ENCODE results near the gene ARHGAP44. TPM values are rescaled to one million over a fixed set of nuclear protein-coding genes. Genes with fewer than 3 reads are reported as not detected.

Gene ARHGAP44
- total RNA-seq, 1 donor from 2014 or later: 7.2 TPM

DNA sequence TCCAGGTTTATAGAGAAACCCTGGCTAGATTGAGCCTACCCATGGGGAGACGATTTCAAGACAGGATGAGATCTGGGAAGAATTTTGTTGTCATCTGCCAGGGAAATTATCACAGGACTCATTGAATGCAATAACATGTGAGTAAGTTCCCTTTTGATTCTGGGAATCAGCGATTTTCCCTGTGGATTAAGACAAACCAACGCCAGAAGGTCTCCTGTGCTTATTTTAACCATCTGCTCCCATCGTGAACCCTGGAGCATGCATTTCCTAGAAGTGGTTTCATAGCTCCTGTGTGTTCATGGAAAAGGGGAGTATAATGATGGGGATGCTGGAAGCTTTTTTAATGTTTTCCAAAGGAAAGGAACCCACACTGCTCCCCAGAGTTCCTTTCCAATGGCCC lies 21.0 kb upstream of the ARHGAP44 start:
- DNase-seq (ENCODE audit: extremely low spot score, unreplicated experiment): no peak
- H3K9me3 Mint-ChIP-seq (ENCODE audit: unreplicated experiment): no peaks in the 10 kb centered on the region
- H3K27me3 Mint-ChIP-seq (ENCODE audit: unreplicated experiment): no peaks in the 10 kb centered on the region
- no peak overlapping the region for H3K27ac Mint-ChIP-seq (ENCODE audit: unreplicated experiment)
- H3K4me3 Mint-ChIP-seq (ENCODE audit: unreplicated experiment): no peak overlapping the region
- TF ChIP-seq, protein P1, sequence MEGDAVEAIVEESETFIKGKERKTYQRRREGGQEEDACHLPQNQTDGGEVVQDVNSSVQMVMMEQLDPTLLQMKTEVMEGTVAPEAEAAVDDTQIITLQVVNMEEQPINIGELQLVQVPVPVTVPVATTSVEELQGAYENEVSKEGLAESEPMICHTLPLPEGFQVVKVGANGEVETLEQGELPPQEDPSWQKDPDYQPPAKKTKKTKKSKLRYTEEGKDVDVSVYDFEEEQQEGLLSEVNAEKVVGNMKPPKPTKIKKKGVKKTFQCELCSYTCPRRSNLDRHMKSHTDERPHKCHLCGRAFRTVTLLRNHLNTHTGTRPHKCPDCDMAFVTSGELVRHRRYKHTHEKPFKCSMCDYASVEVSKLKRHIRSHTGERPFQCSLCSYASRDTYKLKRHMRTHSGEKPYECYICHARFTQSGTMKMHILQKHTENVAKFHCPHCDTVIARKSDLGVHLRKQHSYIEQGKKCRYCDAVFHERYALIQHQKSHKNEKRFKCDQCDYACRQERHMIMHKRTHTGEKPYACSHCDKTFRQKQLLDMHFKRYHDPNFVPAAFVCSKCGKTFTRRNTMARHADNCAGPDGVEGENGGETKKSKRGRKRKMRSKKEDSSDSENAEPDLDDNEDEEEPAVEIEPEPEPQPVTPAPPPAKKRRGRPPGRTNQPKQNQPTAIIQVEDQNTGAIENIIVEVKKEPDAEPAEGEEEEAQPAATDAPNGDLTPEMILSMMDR (IDR thresholded peaks at IDR 0.05): no peak
- peaks cover 11% of the 10 kb centered on the region for H3K36me3 Mint-ChIP-seq (ENCODE audit: unreplicated experiment)
- no peaks in the 10 kb centered on the region for H3K4me1 Mint-ChIP-seq (ENCODE audit: unreplicated experiment)

DNA sequence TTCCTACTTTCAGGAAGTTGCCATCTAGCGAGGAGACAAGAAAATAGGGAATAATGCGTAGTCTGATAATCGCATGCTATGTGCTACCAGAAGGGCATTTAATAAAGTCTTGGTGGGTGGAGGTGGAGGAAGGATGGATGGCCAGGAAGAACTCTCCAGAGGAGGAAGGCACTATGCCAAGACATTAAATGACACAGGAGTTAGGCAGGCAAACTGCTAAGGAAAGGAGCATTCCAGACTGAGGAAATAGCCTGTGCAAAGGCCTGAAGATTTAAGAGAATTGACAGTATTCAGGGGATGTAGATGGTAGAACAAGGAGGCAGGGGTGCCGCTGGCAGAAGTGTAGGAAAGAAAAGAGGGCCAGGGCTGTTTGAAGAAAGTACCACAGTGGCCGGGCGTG lies 19.3 kb upstream of the ARHGAP44 start:
- no peak overlapping the region for H3K4me3 Mint-ChIP-seq (ENCODE audit: unreplicated experiment)
- TF ChIP-seq, protein P1 (IDR thresholded peaks at IDR 0.05): no peak
- no peak overlapping the region for H3K27ac Mint-ChIP-seq (ENCODE audit: unreplicated experiment)
- DNase-seq (ENCODE audit: extremely low spot score, unreplicated experiment): no peak
- H3K36me3 Mint-ChIP-seq (ENCODE audit: unreplicated experiment): peaks cover 3% of the 10 kb centered on the region
- no peaks in the 10 kb centered on the region for H3K4me1 Mint-ChIP-seq (ENCODE audit: unreplicated experiment)
- no peaks in the 10 kb centered on the region for H3K27me3 Mint-ChIP-seq (ENCODE audit: unreplicated experiment)
- no peaks in the 10 kb centered on the region for H3K9me3 Mint-ChIP-seq (ENCODE audit: unreplicated experiment)

DNA sequence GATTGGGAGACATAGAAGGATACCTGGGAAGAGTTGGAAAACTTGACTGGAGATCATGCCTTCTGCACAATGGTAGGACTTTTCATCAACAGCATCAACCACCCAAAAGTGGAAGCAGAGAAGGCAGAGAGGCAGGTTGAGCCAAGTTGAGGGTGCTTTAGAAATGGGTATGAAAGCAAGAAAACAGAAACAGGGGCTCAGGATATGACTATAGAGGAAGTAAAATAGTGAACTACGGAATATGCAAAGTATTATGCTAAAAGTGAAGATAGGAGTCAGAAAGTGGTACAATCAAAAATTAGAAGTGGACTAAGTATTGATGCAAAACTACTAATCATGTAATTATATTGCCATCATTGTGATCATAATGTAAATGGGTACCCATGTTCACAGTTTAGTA lies 16.1 kb upstream of the ARHGAP44 start:
- TF ChIP-seq, protein P1 (IDR thresholded peaks at IDR 0.05): no peak
- Mint-ChIP-seq H3K4me1 (ENCODE audit: unreplicated experiment) (no peaks in the 10 kb centered on the region), H3K4me3 (ENCODE audit: unreplicated experiment) (no peak overlapping the region), H3K27me3 (ENCODE audit: unreplicated experiment) (no peaks in the 10 kb centered on the region), H3K9me3 (ENCODE audit: unreplicated experiment) (no peaks in the 10 kb centered on the region), H3K36me3 (ENCODE audit: unreplicated experiment) (no peaks in the 10 kb centered on the region), H3K27ac (ENCODE audit: unreplicated experiment) (no peak overlapping the region)
- DNase-seq (ENCODE audit: extremely low spot score, unreplicated experiment): no peak

DNA sequence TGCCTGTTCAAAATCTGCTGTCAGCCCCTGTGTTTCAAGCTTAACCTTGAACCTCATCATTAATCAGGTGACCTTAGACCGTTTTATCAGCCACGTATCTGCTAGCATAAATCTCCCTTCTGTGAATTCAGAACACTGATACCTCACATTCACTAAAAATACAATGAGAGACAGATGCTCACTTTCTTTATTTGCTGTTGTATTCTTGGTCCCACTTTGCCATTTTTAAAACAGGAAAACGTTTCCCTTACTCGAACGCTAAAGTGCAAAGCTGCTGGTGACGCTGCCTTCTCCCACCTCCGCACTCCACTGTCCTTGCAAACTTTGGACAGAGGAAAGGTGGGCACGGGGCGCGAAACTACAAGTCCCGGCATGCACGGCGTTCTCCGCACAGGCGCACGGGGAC lies 220 bp upstream of the ARHGAP44 start:
- no peak overlapping the region for H3K27ac Mint-ChIP-seq (ENCODE audit: unreplicated experiment)
- no peaks in the 10 kb centered on the region for H3K36me3 Mint-ChIP-seq (ENCODE audit: unreplicated experiment)
- H3K4me1 Mint-ChIP-seq (ENCODE audit: unreplicated experiment): peaks cover 10% of the 10 kb centered on the region
- H3K9me3 Mint-ChIP-seq (ENCODE audit: unreplicated experiment): no peaks in the 10 kb centered on the region
- H3K4me3 Mint-ChIP-seq (ENCODE audit: unreplicated experiment): peak overlapping the region; percentile 69
- peaks cover 16% of the 10 kb centered on the region for H3K27me3 Mint-ChIP-seq (ENCODE audit: unreplicated experiment)
- TF ChIP-seq, protein P1 (IDR thresholded peaks at IDR 0.05): no peak
- DNase-seq (ENCODE audit: extremely low spot score, unreplicated experiment): no peak

GRCh38 chr17:12790249-12791106 lies 1.2 kb downstream of the ARHGAP44 start:
- H3K4me3 Mint-ChIP-seq (ENCODE audit: unreplicated experiment): peak overlapping the region; percentile 87
- peaks cover 16% of the 10 kb centered on the region for H3K4me1 Mint-ChIP-seq (ENCODE audit: unreplicated experiment)
- peaks cover 15% of the 10 kb centered on the region for H3K27me3 Mint-ChIP-seq (ENCODE audit: unreplicated experiment)
- no peak for DNase-seq (ENCODE audit: extremely low spot score, unreplicated experiment)
- H3K9me3 Mint-ChIP-seq (ENCODE audit: unreplicated experiment): no peaks in the 10 kb centered on the region
- TF ChIP-seq, protein P1 (IDR thresholded peaks at IDR 0.05): no peak
- H3K36me3 Mint-ChIP-seq (ENCODE audit: unreplicated experiment): no peaks in the 10 kb centered on the region
- H3K27ac Mint-ChIP-seq (ENCODE audit: unreplicated experiment): no peak overlapping the region
